Activated CD8-positive, alpha-beta memory T cell treated with anti-CD3 and anti-CD28 coated beads for 4 hours (primary cell): Measurements from ENCODE around the gene TOR1A.

Experiments
- DNase-seq, 2 donors: peaks; one replicate each; pipeline ENCODE4 v3.0.0-alpha.2; 2020; ENCODE audit warnings: low read depth in 2 of 2

Gene TOR1A

GRCh38 chr9:129823935-129824601 lies at the start of gene TOR1A:
TSS of gene TOR1A (minus strand) at chr9:129824136. CDS start at chr9:129824085, 51 bp downstream.
- DNase-seq, result peak; percentile 83

GRCh38 chr9:129871046-129871445 lies 47.1 kb upstream of the TOR1A start:
- no peak for DNase-seq

- DNase-seq, result no peak
Measured at GRCh38 chr9:129869585-129870501, 45.9 kb upstream of the TOR1A start.

- DNase-seq, result peak; percentile 76 to 84
Measured at GRCh38 chr9:129868872-129869486, 45.0 kb upstream of the TOR1A start.

GRCh38 chr9:129868023-129868871 lies 44.3 kb upstream of the TOR1A start:
- no peak for DNase-seq

- no peak for DNase-seq
Measured at GRCh38 chr9:129867136-129868022, 43.4 kb upstream of the TOR1A start.

- DNase-seq, result no peak
Measured at GRCh38 chr9:129866394-129867135, 42.6 kb upstream of the TOR1A start.

- no peak for DNase-seq
Measured at GRCh38 chr9:129865668-129866320, 41.9 kb upstream of the TOR1A start.

- no peak for DNase-seq
Measured at GRCh38 chr9:129864991-129865647, 41.2 kb upstream of the TOR1A start.

- peak in 1 of 2 donors; percentile 51 for DNase-seq
Measured at GRCh38 chr9:129863059-129863690, 39.2 kb upstream of the TOR1A start.

- DNase-seq, result no peak
Measured at GRCh38 chr9:129861447-129861827, 37.5 kb upstream of the TOR1A start.

GRCh38 chr9:129860653-129861446 lies 36.9 kb upstream of the TOR1A start:
- no peak for DNase-seq

GRCh38 chr9:129858167-129858962 lies 34.4 kb upstream of the TOR1A start:
- DNase-seq, result no peak

GRCh38 chr9:129857207-129857606 lies 33.3 kb upstream of the TOR1A start:
- DNase-seq, result no peak

GRCh38 chr9:129854588-129855110 lies 30.7 kb upstream of the TOR1A start:
- no peak for DNase-seq

- DNase-seq, result no peak
Measured at GRCh38 chr9:129853614-129854013, 29.7 kb upstream of the TOR1A start.
